ENCODE measurements around the gene TOP2A. TPM values are rescaled to one million over a fixed set of nuclear protein-coding genes. Genes with fewer than 3 reads are reported as not detected.
"Not testable (repeated sequence)": the region's sequence is repeated elsewhere in the genome, so short reads cannot be mapped to it uniquely, and the experiment has no call there.

TOP2A gene
- total RNA-seq, 2 donors from 2014 or later, result 324 to 425 TPM

DNA sequence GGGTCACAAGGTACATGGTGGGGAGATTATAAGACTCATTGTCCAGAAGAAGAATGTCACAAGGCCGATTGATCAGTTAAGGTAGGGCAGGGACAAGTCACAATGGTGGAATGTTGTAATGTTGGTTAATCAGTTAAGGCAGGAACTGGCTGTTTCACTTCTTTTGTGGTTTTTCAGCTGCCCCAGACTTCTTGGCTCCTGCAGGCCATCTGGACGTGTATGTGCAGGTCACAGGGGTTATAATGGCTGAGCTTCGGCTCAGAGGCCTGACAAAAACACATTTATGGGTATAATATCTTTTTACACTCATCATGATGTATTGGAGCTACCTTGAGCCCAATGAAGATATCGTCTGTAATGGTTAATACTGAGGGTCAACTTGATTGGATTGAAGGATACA lies 45.1 kb downstream of the TOP2A start:
- H3K9me3 Mint-ChIP-seq; H3K27ac Mint-ChIP-seq; DNase-seq; H3K27me3 Mint-ChIP-seq (ENCODE audit: low read depth); H3K36me3 Mint-ChIP-seq (ENCODE audit: insufficient read depth in 2 of 2); H3K4me3 Mint-ChIP-seq; ATAC-seq (replicated peaks in 1 of 2): not testable (repeated sequence)
- H3K4me1 Mint-ChIP-seq (ENCODE audit: low read depth), result peaks cover 48% of the 10 kb centered on the region

DNA sequence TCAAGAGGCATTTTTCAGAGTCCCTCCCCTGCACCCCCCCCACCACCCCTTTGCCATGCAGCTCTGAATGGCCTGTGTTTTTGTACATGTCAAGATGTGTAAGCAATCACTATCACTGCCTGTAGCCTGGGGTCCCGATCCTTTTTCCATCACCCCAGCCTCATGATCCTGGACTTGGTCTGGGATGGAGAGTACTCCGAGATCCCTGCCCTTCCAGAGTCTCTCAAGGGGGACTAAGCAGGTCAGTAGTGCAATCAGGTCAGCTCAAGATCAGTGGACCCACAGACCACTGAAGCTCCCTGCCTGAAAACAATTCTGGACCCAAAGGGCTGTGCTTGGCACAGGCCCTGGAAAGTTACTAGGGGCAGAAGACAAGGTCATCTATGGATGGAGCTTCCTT lies 45.7 kb downstream of the TOP2A start:
- peaks cover 5 to 7% of the 10 kb centered on the region in 2 donors for H3K9me3 Mint-ChIP-seq
- H3K4me1 Mint-ChIP-seq (ENCODE audit: low read depth), result peaks cover 45% of the 10 kb centered on the region
- H3K36me3 Mint-ChIP-seq (ENCODE audit: insufficient read depth in 2 of 2), result peaks cover 6% of the 10 kb centered on the region in 2 donors
- ATAC-seq (replicated peaks in 1 of 2), result no peak
- peaks cover 7% of the 10 kb centered on the region for H3K27me3 Mint-ChIP-seq (ENCODE audit: low read depth)
- DNase-seq, result no peak
- no peak overlapping the region for H3K4me3 Mint-ChIP-seq
- no peak overlapping the region for H3K27ac Mint-ChIP-seq

DNA sequence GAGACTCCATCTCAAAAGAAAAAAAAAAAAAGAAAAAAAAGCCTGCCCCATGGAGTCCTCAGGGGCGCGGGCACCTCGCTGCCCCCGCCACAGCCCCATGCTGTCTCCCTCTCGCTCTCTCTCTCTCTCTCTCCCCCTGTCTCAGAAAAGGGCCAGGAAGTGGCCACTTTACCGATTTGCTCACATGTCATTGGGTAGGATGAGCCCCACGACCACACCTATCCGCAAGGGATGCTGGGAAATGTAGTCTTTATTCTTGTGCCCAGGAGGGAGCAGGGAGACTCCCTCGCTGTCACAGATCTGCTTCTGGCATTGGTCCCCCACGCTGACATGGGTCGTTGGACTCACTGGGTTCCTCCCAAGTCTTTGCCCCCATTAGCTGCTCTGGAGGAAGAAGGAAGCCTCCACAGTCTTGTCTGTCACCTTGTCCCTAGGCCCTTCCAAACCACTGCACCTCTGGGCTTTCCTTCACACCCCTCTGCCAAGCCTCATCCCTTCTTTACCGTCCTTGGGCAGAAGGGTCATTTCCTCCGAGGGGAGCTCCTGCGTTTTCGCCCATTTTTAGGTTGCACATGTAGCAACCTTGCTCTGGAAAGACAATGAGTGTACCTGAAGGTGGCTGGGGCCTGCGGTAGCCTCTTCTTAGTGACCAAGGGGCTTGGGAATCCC lies 46.3 kb downstream of the TOP2A start:
- H3K27me3 Mint-ChIP-seq (ENCODE audit: low read depth), result peaks cover 1% of the 10 kb centered on the region
- H3K9me3 Mint-ChIP-seq, result peaks cover 5 to 7% of the 10 kb centered on the region in 2 donors
- peak overlapping the region in 1 of 2 donors; percentile 4 for H3K4me3 Mint-ChIP-seq
- peak; percentile 54 to 61 for ATAC-seq (replicated peaks in 1 of 2)
- H3K36me3 Mint-ChIP-seq (ENCODE audit: insufficient read depth in 2 of 2), result peaks cover 6% of the 10 kb centered on the region in 2 donors
- peak in 1 of 2 donors; percentile 45 for DNase-seq
- H3K4me1 Mint-ChIP-seq (ENCODE audit: low read depth), result peaks cover 39% of the 10 kb centered on the region
- no peak overlapping the region for H3K27ac Mint-ChIP-seq

DNA sequence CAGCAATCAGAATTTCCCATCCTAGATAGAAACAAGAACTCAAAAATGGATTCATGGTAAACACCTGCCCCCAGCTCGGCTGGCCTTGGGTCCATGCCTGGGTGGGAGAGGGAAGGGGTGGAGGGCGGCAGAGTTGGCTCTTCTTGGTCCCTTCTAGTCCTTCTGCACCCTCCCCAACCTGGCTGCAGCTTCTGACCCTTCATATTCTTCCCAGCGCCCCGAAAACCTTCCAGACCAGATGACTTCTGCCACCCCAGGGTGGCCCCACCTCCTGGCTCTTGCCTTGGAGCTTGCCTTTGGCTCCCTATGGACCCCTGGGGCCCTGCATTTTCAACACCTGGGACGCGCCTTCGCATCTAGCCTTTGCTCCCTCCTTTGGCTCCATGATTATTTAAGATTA lies 47.8 kb downstream of the TOP2A start:
- H3K36me3 Mint-ChIP-seq (ENCODE audit: insufficient read depth in 2 of 2), result peaks cover 6% of the 10 kb centered on the region in 2 donors
- ATAC-seq (replicated peaks in 1 of 2), result no peak
- H3K4me3 Mint-ChIP-seq, result no peak overlapping the region
- no peaks in the 10 kb centered on the region for H3K27me3 Mint-ChIP-seq (ENCODE audit: low read depth)
- no peak for DNase-seq
- peaks cover 38% of the 10 kb centered on the region for H3K4me1 Mint-ChIP-seq (ENCODE audit: low read depth)
- H3K9me3 Mint-ChIP-seq, result peaks cover 5 to 7% of the 10 kb centered on the region in 2 donors
- H3K27ac Mint-ChIP-seq, result no peak overlapping the region

- H3K9me3 Mint-ChIP-seq; DNase-seq; H3K4me3 Mint-ChIP-seq; H3K27me3 Mint-ChIP-seq (ENCODE audit: low read depth); H3K27ac Mint-ChIP-seq; ATAC-seq (replicated peaks in 1 of 2); H3K36me3 Mint-ChIP-seq (ENCODE audit: insufficient read depth in 2 of 2): not testable (repeated sequence)
- H3K4me1 Mint-ChIP-seq (ENCODE audit: low read depth), result peaks cover 24% of the 10 kb centered on the region
Measured at GRCh38 chr17:40367728-40368127, 50.0 kb downstream of the TOP2A start.

GRCh38 chr17:40366861-40367518 lies 50.7 kb downstream of the TOP2A start:
- Mint-ChIP-seq H3K27me3 (ENCODE audit: low read depth) (no peaks in the 10 kb centered on the region), H3K27ac (no peak overlapping the region), H3K9me3 (peaks cover 0 to 2% of the 10 kb centered on the region in 2 donors), H3K36me3 (ENCODE audit: insufficient read depth in 2 of 2) (peaks cover 0 to 4% of the 10 kb centered on the region in 2 donors), H3K4me3 (no peak overlapping the region), H3K4me1 (ENCODE audit: low read depth) (peaks cover 17% of the 10 kb centered on the region)
- DNase-seq (no peak), ATAC-seq (replicated peaks in 1 of 2) (no peak)

DNA sequence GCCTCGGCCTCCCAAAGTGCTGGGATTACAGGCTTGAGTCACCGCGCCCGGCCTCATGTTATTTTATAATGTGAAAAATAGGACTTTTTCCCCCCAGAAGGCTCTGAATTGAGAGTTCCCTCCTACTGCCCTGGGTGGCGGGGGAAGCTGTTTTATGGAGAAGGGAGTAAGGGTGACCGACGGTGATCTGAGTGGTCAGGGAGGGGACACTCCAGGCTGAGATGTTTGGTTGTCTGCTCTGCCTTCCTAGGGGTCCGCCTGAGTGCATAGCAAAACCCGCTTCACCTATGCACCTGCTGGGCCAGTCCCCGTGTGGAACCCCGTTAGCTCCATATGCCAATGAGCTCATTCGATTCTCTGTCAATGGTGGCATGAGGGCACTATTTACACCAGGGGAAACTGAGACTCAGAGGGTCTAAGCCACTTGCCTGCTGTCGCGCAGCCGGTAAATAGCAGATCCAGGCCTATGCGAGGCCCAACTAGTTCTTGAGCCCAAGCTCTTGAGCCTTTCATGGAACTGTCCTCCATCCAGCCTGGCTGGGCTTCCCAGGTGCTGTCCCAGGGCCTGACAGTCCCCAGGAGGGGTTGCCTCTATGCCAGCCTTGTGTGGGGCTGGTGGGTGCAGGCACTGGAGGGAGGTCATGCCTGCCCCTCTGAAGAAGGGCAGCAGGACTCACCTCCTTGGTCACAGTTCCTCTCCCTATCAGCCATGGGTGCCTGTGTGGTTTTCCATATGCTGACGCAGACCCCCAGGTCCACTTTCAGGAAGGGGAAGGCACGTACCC lies 51.4 kb downstream of the TOP2A start:
- H3K4me1 Mint-ChIP-seq (ENCODE audit: low read depth), result peaks cover 13% of the 10 kb centered on the region
- peaks cover 0 to under 1% of the 10 kb centered on the region in 2 donors for H3K9me3 Mint-ChIP-seq
- peaks cover 3% of the 10 kb centered on the region for H3K27me3 Mint-ChIP-seq (ENCODE audit: low read depth)
- H3K4me3 Mint-ChIP-seq, result no peak overlapping the region
- ATAC-seq (replicated peaks in 1 of 2) (no peak), DNase-seq (no peak)
- H3K36me3 Mint-ChIP-seq (ENCODE audit: insufficient read depth in 2 of 2), result peaks cover 0 to 4% of the 10 kb centered on the region in 2 donors
- H3K27ac Mint-ChIP-seq, result no peak overlapping the region

DNA sequence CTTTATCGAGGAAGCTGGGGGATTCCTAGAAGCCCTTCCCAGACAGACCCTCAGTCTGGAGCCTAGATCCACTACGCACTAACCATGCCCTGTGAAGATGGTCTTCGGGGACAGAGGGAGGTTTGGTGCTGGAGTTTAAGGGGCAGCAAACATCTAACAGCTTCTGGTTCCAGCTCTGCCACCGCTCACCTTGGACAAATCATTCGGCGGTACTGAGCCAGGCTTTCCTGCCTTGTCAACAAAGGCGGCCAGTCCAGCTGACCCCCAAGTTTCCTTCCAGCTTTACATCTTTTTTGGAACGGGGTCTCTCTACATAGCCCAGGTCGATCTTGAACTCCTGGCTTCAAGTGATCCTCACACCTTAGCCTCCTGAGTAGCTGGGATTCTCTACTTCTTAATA lies 52.8 kb downstream of the TOP2A start:
- no peaks in the 10 kb centered on the region for H3K9me3 Mint-ChIP-seq
- H3K36me3 Mint-ChIP-seq (ENCODE audit: insufficient read depth in 2 of 2), result peaks cover 0 to 4% of the 10 kb centered on the region in 2 donors
- DNase-seq (no peak), ATAC-seq (replicated peaks in 1 of 2) (no peak)
- H3K27me3 Mint-ChIP-seq (ENCODE audit: low read depth), result peaks cover 14% of the 10 kb centered on the region
- no peak overlapping the region for H3K27ac Mint-ChIP-seq
- H3K4me1 Mint-ChIP-seq (ENCODE audit: low read depth), result peaks cover 16% of the 10 kb centered on the region
- peak overlapping the region; percentile 84 to 85 for H3K4me3 Mint-ChIP-seq

- peaks cover 0 to 4% of the 10 kb centered on the region in 2 donors for H3K36me3 Mint-ChIP-seq (ENCODE audit: insufficient read depth in 2 of 2)
- H3K27ac Mint-ChIP-seq, result no peak within 1 kb of the TSS
- peaks cover 16% of the 10 kb centered on the region for H3K4me1 Mint-ChIP-seq (ENCODE audit: low read depth)
- peaks cover 14% of the 10 kb centered on the region for H3K27me3 Mint-ChIP-seq (ENCODE audit: low read depth)
- H3K9me3 Mint-ChIP-seq, result no peaks in the 10 kb centered on the region
- ATAC-seq (replicated peaks in 1 of 2) (no peak), DNase-seq (no peak)
- peak within 1 kb of the TSS; percentile 84 to 85 for H3K4me3 Mint-ChIP-seq
Measured at GRCh38 chr17:40364121-40364861, 53.4 kb downstream of the TOP2A start, which contains the start of gene GJD3. GJD3 (minus strand) TSS chr17:40364737; CDS start chr17:40363815, 922 bp downstream.

DNA sequence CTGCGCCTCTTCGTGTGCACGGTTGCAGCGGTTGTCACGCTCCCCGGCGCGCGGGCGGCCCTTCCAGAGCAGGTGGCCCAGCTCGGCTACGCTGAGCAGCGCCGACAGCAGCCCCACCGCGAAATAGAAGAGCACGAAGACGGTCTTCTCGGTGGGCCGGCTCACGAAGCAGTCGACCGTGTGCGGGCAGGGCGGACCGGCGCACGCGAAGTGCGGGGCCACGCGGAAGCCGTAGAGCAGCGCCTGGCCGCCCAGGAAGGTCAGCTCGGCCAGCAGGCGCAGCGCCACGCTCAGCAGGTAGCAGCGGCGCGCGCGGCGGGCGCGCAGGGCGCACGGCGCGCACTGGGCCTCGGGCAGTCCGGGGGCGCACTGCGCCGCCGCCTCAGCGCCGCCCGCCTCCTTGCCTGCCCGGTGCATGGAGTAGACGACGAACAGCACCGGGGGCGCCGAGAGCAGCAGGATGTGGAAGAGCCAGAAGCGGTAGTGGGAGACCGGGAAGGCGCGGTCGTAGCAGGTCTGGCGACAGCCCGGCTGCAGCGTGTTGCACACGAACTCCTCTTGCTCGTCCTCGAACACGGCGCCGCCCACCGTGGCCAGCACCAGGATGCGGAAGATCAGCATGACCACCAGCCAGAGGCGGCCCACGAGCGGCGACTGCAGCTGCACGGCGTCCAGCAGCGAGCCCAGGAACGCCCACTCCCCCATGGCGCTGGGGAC lies 54.4 kb downstream of the TOP2A start:
- Mint-ChIP-seq H3K4me3 (peak overlapping the region; percentile 84 to 85), H3K9me3 (no peaks in the 10 kb centered on the region), H3K27me3 (ENCODE audit: low read depth) (peaks cover 14% of the 10 kb centered on the region), H3K36me3 (ENCODE audit: insufficient read depth in 2 of 2) (peaks cover 0 to 4% of the 10 kb centered on the region in 2 donors), H3K4me1 (ENCODE audit: low read depth) (peaks cover 24% of the 10 kb centered on the region), H3K27ac (no peak overlapping the region)
- DNase-seq (peak; percentile 44 to 45), ATAC-seq (replicated peaks in 1 of 2) (peak; percentile 46 to 48)

DNA sequence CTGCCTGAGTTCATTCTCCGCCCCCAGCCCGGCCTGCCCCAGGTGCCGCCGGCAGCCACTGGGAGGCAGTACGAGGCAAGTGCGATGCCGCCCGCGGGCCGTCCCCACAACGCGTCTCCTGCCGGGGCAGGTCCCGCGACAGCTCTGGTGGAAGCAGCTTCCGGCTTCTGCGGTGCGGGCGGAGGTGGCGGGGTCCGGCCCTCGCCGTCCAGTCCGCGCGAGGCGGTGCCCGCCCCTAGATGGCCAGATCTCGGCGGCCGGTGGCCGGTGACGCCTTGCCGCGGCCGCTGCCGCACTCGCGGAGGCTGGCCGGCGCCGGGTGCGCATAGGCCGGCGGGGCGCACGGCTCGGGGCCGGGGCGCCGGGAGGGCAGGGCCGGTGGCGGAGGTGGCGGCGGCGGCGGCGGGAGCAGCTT lies 55.0 kb downstream of the TOP2A start:
- H3K36me3 Mint-ChIP-seq (ENCODE audit: insufficient read depth in 2 of 2), result peaks cover 0 to 4% of the 10 kb centered on the region in 2 donors
- ATAC-seq (replicated peaks in 1 of 2), result peak; percentile 91 to 92
- no peak overlapping the region for H3K27ac Mint-ChIP-seq
- peaks cover 14% of the 10 kb centered on the region for H3K27me3 Mint-ChIP-seq (ENCODE audit: low read depth)
- H3K4me3 Mint-ChIP-seq, result peak overlapping the region; percentile 43 to 85
- DNase-seq, result peak; percentile 92 to 93
- H3K4me1 Mint-ChIP-seq (ENCODE audit: low read depth), result peaks cover 28% of the 10 kb centered on the region
- H3K9me3 Mint-ChIP-seq, result no peaks in the 10 kb centered on the region

Measured in activated T-cell treated with anti-CD3 and anti-CD28 coated beads, Interleukin-2, amount 50 U/mL, for 72 hours (primary cell).